ENCODE results near the gene CTSO.
"Not testable (repeated sequence)": the region's sequence is repeated elsewhere in the genome, so short reads cannot be mapped to it uniquely, and the experiment has no call there.

CTSO gene

DNA sequence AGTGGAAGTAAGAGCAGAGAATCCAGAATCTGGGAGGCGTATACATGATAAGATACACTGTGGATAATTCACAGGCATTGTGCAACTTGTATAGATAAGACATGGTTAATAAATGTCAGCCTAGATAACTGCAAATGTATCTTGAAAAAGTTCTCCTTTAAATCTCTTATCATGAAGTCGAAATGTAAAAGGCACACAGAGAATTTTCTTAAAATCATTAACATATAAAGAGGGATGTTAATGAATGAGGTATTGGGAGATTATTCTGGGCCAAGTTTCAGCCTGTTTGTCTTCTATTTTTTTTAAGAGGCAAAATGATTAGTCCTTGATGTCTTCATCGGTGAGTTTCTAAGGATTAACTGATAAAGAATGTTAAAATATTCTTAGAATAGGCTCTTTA, 49.3 kb downstream of the CTSO start:
- no peak for DNase-seq

DNA sequence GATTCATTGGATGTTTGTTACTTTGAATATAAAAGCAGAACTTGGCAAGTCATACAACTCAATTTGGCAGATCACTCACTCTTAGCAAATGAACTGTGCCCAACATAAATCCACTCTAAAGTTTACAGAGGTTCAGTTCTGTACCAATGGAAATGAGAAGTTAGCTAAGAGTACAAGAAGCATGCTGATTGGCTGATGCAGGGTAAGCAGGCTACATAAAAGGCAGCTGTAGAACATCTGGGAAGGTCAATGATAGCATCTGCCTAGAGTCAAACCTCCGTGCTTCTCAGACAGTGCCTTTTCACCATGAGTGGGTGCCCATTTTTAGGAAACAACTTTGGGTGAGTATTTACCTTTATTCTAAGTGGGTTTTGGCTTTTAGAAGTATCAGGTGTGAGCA, 50.2 kb downstream of the CTSO start, which contains the start of gene TDO2:
TSS of gene TDO2 (plus strand) at position 244 of the 400 bp plus-strand sequence. CDS start at position 307, 63 bp downstream.
- no peak for DNase-seq

DNA sequence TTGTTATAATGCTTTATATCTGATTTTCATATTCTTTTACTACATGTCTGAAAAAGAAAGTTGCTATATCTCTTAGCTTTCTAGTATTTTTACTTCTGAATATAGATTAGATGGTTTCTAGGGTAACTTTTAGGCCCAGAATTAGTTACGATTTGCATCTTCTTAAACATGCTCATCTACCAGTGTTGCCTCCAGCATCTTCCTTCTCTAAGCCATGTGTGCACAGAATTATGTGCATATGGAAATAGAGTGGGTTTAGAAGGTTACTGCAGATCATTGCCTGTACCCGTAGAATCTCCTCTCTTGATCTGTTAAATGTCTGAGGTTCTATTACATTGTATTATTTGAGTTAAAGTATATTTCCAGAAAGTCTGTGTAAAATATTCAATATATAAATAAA, 52.7 kb downstream of the CTSO start:
- no peak for DNase-seq

GRCh38 chr4:155900381-155900780, 53.3 kb downstream of the CTSO start:
- no peak for DNase-seq

DNA sequence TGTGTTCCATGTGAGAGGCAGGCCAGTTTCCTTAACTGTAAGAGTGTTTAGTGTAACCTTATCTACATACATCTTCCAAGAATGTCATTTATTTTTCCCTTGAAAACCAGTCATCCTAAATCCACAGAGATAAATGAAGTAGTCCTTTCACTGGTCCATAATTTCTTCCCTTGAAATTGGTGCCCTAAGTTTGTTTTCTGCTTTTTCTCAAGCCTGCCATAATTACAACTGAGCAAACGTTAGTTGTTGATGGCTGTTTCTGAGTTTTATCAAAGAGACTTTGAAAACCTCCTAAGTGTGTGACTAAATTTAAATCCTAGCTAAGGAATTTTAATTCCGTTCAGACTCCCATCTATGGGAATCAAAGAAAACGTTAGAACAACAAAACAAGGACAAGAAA, 53.8 kb downstream of the CTSO start:
- no peak for DNase-seq

DNA sequence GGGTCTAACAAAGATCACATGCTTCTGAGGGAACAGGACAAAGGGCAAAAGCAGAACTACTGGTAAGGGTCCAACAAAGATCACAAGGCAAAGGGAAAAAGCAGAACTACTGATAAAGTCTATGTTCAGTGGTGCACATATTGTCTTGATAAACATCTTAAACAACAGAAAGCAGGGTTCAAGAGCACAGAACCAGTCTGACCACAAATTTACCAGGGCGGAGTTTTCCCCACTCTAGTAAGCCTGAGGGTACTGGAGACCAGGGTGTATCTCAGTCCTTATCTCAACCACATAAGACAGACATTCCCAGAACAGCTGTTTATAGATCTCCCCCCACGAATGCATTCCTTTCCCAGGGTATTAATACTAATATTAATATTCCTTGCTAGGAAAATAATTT, 55.3 kb downstream of the CTSO start:
- DNase-seq = not testable (repeated sequence)

- DNase-seq = no peak
Observed at GRCh38 chr4:155891058-155891457, 62.6 kb downstream of the CTSO start.

DNA sequence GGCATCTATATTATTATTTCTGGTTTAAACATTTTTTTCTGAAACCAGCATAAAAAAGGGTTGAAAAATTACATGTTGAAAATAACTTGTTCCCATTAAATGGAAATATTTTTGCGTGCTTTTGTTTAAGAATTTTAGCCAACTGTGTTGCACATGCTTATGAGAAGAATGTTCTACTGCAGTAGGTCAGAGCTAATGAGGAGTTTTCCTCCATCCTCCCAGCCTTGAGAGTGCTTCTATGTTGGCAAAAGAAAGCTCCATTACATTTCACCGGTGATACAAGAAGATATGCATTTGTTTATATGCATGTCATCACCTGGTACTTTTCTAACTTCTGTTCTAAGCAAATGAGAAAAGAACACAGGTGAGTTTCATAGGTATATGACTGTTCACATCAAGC, 63.7 kb downstream of the CTSO start:
- DNase-seq = no peak

DNA sequence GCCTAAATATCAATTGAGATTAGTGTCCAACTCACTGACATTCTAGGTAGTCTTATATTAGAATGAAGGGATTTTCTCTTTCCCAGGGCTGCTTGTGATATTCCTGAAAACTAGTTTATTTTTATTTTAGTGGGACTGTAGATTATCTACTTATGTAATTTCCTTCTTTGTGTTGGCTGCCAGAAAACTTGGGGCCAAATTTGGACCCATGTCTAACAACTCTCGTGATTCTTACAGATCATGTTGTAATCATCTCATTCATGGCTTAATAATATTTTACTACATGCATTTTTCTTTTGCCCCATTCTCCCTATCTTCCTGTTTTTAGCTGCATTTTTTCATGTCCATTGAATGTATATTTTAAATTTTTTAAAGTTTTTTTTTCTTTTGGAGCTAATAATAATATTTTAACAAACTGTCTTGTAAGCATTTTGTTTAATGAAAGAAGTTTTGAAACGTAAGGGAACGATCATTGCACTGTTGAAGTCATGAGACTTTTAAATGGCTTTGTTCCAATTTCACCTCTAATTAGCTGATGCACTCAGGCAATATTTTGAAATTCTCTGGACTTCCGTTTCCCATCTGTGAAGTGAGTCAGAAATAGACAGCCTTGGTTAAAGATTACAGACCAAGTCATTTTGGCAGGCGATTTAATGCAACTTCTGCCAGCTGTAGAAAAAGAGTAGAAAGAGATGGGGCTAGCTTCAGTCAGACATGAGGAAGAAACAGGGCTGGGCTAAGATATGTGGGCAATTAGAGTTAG, 64.5 kb downstream of the CTSO start:
- DNase-seq = no peak

- DNase-seq = no peak
Observed at GRCh38 chr4:155887847-155888570, 65.7 kb downstream of the CTSO start.

DNA sequence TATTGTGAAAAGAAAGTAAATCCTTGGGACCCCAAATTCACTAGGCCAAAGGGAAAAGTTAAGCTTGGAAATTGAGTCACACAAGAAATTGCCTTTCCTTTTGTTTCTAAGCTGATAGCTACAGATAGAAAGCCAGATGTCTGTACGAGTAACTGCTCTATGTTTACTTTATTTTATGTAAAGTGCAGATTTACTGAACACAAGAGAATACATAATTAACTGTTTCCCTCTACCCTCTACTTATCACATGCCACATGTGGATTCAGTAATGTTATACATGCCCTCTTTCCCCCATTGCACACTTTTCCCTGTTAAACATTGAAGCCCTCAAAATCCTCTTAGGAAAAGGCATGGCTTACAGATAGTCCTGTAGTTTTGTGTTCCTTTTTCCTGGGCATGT, 66.6 kb downstream of the CTSO start:
- no peak for DNase-seq

GRCh38 chr4:155885666-155886065, 68.0 kb downstream of the CTSO start:
- DNase-seq = no peak

DNA sequence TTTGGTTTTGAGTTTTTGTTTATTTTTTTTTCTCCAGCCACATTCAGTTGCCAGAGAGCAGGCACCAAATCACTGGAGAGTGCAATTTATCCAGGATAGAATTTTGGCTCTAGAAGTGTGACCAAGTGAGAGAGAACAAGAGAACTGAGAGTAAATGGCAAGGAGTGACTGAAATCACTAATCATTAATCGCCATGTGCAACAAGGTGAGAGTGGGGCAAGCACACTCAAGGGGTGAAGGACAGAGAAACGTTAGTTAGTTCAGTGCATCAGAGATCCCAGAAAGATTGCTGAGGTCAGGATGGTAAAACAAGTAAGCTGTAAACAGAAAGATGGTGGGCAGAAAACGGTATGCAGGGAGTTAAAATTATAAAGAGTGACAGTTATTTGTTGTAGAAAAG, 69.8 kb downstream of the CTSO start:
- no peak for DNase-seq

DNA sequence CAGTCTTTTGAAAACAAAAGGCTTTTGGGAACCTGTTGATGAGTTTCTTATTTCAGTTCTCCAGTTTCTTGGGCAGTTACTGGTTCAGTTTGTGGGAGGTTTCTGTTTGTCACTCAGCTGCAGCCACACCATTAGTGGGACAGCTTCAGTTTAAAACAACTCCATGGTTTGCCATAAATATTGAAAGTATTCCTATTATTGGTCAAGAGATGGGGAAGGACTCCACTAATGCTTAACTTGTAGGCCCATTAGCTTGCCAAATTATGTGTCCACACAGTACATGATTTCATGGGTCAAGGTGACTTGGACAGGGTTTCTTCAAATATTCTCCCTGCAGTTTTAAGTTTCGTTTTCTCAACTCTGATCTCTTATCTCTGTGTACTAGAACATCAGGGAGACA, 72.1 kb downstream of the CTSO start:
- no peak for DNase-seq

GRCh38 chr4:155879767-155880166, 73.9 kb downstream of the CTSO start:
- DNase-seq = no peak

- no peak for DNase-seq
Observed at GRCh38 chr4:155878611-155879010, 75.1 kb downstream of the CTSO start.

- DNase-seq = no peak
Observed at GRCh38 chr4:155877971-155878370, 75.7 kb downstream of the CTSO start.

DNA sequence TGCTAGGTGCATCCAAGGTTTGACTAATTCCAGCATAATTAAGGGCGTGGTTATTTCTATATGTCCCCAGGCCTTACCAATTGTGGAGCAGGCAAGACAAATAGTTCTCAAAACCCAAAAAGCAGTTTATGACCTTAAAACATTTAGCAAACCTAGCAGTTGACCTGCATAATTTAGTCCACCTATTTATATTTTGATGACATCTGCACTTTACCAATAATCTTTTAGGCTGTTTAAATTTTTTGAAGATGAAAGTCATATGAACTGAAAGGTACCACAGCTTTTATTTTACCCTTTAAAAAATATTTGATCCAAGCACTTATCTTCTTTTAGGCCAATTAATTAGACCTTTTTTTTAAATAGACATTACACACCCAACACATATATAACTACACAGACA, 77.8 kb downstream of the CTSO start:
- DNase-seq = no peak

Data from T-helper 9 cell (primary cell).